Mononuclear cell (primary cell): ENCODE data around the gene TEAD1. TPM values are rescaled to one million over a fixed set of nuclear protein-coding genes. Genes with fewer than 3 reads are reported as not detected.

Experiments
- H3K27me3 ChIP-seq: 2 replicates; pipeline ENCODE4 v1.6.0; 2011; ENCODE audit warnings: low read length, control low read depth; ENCODE audit not compliant: insufficient read depth
- H3K4me1 ChIP-seq: 2 replicates; pipeline ENCODE4 v1.5.1; 2011; ENCODE audit warnings: mild to moderate bottlenecking, low read length, control low read depth; ENCODE audit not compliant: insufficient read depth
- H3K4me3 ChIP-seq: 2 replicates; pipeline ENCODE4 v1.5.1; 2011; ENCODE audit warnings: mild to moderate bottlenecking, low read length, moderate library complexity
- H3K9me3 ChIP-seq: 2 replicates; pipeline ENCODE4 v1.5.1; 2011; ENCODE audit warnings: low read depth, mild to moderate bottlenecking, control low read depth, low read length
- total RNA-seq: library from RNA; depleted of rRNA; stranded (reverse); fragments of >200 nt; gene quantifications from one replicate; pipeline ENCODE4 v1.2.3, GENCODE V29; 2012

The TEAD1 gene
- total RNA-seq, 1 donor, result not detected

DNA sequence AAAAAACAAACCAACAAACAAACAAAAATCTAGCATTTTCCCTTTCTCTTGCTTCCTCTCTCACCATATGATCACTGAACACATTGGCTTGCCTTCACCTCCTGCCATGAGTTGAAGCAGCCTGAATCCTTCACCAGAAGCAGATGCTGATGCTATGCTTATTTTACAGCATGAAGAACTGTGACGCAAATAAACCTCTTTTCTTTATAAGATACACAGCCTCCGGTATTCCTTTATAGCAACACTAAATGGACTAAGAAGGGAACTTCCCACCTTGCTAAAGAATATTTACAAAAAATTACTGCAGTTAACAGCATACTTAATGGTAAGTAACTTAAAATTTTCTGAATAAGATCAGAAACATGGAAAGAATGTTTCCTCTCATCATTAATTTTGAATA is 27.7 kb upstream of the TEAD1 start:
- Histone ChIP-seq H3K9me3 (no peaks in the 10 kb centered on the region), H3K27me3 (no peaks in the 10 kb centered on the region), H3K4me1 (no peaks in the 10 kb centered on the region), H3K4me3 (no peak overlapping the region)

DNA sequence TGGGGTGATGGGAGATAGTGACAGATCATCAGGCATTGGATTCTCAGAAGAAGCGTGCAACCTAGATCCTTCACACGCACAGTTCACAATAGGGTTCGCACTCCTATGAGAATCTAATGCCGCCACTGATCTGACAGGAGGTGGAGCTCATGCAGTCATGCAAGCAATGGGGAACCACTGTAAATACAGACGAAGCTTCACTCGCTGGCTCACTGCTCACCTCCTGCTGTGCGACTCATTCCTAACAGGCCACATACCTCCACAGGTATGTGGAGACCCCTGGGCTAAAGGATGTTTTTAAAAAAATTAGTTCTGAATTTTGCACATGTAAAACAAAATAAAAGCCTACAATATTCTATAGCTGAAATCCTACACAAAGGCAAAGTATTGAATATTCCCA is 20.5 kb upstream of the TEAD1 start:
- Histone ChIP-seq H3K27me3 (no peaks in the 10 kb centered on the region), H3K9me3 (no peaks in the 10 kb centered on the region), H3K4me3 (no peak overlapping the region), H3K4me1 (no peaks in the 10 kb centered on the region)

DNA sequence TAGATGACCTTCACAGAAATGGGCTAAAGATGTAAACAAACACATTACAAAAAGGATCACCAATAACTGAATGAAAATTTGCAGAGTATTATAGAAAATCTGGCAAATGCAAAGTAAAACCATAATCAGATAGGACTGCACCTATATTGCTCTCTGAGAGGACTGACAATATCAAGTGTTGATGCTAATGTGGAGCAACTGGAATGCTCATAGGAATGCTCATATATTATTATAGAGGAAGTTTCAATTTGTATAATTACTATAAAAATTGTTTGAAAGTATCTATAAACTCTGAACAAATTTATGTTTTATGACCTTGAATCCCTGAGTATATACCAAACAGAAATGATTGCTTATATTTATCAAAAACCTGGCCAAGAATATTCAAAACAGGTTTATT is 18.4 kb upstream of the TEAD1 start:
- H3K27me3 ChIP-seq, result no peaks in the 10 kb centered on the region
- no peak overlapping the region for H3K4me3 ChIP-seq
- H3K9me3 ChIP-seq, result no peaks in the 10 kb centered on the region
- no peaks in the 10 kb centered on the region for H3K4me1 ChIP-seq

DNA sequence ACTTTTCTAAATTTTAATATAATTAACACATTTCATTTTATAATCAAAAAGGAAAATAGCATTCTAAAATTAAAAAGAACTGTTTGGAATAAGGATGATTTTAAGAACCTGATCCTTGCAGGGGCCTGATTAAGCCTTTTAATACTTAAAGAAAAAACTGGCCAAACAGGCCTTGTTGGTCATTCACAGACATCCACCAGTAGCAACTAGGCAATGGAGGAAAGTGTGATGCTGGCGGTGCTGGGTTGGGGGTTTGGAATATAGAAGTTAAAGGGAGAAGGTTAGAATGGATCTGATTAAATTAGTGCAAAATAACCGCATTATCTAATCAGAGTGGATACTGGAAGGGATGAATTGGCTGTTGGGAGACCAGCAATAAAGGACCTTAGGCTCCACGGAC is 16.9 kb upstream of the TEAD1 start:
- H3K9me3 ChIP-seq, result no peaks in the 10 kb centered on the region
- H3K4me1 ChIP-seq, result no peaks in the 10 kb centered on the region

DNA sequence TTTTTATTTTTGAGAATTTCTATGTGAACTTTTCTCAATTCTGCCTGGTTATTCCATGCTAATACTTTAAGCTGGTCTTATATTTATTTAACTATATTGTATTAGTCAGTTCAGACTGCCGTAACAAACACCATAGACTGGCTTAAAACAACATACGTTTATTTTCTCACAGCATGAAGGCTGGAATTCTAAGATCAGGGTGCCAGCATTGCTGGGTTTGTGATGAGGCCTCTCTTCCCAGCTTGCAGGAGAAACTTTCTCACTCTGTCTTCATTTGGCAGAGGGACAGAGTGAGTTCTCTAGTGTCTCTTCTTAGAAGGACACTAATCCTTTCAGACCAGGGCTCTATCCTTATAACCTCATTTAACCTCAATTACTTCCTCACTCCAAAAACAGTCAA is 16.2 kb upstream of the TEAD1 start:
- Histone ChIP-seq H3K4me3 (no peak overlapping the region), H3K4me1 (no peaks in the 10 kb centered on the region), H3K9me3 (no peaks in the 10 kb centered on the region), H3K27me3 (no peaks in the 10 kb centered on the region)

More for the DNA sequence above, 16.9 kb upstream of the TEAD1 start:
- no peaks in the 10 kb centered on the region for H3K27me3 ChIP-seq
- H3K4me3 ChIP-seq, result no peak overlapping the region

DNA sequence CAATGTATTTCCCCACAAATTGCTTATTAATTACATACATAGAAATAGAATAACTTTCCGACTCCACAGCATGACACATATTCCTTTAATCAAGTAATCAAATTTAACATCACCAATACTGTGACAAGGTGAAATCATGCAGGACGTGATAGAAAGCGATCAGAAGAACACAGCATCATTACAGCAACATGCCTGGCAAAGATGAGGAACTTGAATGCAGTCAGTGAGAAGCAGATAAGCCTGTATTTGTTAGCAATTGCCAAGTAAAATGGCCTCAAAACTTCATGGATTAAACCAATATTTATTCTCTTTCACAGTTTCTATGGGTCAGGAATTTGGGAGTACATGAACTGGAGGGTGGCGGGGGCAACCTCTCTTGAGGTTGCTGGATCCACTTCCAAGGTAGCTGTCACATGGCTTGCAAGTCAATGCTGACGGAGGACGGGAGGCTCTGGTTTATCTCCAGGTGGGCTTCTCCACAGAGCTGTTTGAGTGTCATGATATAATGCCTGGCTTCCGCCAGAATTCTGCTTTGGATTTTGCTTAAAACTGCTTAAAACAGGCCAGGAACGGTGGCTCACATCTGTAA is 12.0 kb upstream of the TEAD1 start:
- H3K9me3 ChIP-seq, result no peaks in the 10 kb centered on the region
- peaks cover 12% of the 10 kb centered on the region for H3K27me3 ChIP-seq

DNA sequence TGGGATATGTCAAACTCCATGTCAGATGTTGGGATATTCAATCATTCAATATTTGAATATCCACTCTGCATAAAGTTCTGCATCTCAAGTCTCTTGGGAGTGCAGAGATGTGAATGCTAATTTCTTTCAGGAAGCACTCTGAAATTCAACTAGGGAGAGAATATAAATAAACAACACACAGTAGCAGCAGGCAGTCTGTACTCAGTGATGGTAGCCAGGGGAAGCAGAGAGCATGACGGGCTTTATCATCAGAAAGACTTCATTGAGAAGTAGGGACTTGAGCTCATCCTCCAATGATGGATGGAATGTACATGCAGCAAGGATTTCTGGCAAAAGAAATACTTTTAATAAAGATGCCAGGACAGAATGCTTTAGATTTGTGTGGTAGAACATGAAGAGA is 9.8 kb upstream of the TEAD1 start:
- H3K4me3 ChIP-seq, result no peak overlapping the region
- peaks cover 17% of the 10 kb centered on the region for H3K27me3 ChIP-seq
- no peaks in the 10 kb centered on the region for H3K9me3 ChIP-seq
- H3K4me1 ChIP-seq, result no peaks in the 10 kb centered on the region

More for the DNA sequence above, 12.0 kb upstream of the TEAD1 start:
- Histone ChIP-seq H3K4me3 (no peak overlapping the region), H3K4me1 (no peaks in the 10 kb centered on the region)

DNA sequence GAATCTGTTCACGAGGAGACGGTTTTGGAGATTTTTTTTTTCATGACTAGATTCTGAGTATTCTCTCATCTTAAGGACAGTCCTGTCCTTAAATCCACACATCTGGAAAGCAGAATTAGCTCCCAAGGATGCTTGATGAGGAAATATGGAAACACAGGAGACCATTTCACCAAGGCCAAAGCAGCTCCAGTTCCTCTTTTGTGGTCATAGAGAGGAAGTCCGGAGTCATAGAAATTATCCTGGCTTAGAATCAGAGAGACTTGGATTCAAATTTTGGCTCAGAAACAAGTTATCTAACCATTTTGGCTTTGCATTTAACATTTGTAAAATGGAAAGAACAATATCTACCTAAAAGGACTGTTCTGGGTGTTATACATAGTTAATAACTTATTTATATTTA is 7.3 kb upstream of the TEAD1 start:
- Histone ChIP-seq H3K4me3 (no peak overlapping the region), H3K27me3 (peaks cover 33% of the 10 kb centered on the region), H3K9me3 (no peaks in the 10 kb centered on the region), H3K4me1 (no peaks in the 10 kb centered on the region)

DNA sequence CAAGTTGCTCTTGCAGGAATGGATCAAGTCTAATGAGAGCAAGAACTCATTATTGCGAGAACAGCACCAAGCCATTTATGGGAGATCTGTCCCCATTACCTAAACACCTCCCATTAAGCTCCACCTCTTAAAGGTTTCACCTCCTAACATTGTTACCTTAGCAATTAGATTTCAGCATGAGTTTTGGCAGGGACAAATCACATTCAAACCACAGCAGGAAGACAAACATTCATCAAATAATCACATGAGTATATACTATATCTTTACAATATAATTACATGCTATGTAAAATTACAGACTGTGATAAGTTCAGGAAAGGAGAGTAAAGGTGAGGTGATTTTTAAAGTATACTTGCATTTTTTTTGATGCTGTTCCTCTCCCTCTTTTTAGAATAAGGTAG is 6.6 kb upstream of the TEAD1 start:
- Histone ChIP-seq H3K9me3 (no peaks in the 10 kb centered on the region), H3K4me3 (no peak overlapping the region), H3K4me1 (no peaks in the 10 kb centered on the region), H3K27me3 (peaks cover 40% of the 10 kb centered on the region)

DNA sequence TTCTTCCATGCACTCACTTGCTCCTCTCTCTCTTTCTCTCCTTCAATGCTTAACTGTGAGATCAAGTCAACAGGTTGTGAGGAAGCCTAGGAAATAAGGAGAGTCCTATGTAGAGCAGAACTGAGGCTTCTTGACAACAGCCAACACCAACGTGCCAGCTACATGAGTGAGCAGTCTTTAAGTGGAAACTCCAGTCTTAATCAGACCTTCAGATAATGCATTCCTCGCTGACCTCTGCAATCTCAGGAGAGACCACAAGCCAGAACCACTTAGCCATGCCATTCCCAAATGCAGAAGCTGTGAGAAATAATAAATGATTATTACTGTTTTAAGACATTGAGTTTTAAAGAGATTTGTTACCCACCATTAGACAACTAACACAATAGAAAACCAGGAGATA is 6.1 kb upstream of the TEAD1 start:
- Histone ChIP-seq H3K4me3 (no peak overlapping the region), H3K4me1 (peaks cover under 1% of the 10 kb centered on the region), H3K27me3 (peaks cover 45% of the 10 kb centered on the region), H3K9me3 (no peaks in the 10 kb centered on the region)

DNA sequence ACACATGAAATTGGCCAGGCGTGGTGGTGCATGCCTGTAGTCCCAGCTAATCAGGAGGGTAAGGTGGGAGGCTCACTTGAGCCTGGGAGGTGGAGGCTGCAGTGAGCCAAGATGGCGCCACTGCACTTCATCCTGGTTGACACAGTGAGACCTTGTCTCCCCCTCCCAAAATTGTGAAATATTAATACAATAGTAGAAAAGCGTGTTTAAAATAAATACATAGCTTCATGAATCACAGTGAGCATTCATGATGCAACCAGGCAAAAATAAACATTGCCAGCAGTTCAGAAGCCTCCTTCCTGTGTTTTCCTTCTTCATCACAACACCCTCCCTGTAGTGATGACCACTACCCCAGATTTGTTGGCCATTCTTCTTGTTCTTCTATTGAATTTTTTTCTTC is 4.3 kb upstream of the TEAD1 start:
- H3K27me3 ChIP-seq, result peaks cover 49% of the 10 kb centered on the region
- H3K4me3 ChIP-seq, result no peak overlapping the region
- no peaks in the 10 kb centered on the region for H3K9me3 ChIP-seq
- peaks cover 8% of the 10 kb centered on the region for H3K4me1 ChIP-seq

DNA sequence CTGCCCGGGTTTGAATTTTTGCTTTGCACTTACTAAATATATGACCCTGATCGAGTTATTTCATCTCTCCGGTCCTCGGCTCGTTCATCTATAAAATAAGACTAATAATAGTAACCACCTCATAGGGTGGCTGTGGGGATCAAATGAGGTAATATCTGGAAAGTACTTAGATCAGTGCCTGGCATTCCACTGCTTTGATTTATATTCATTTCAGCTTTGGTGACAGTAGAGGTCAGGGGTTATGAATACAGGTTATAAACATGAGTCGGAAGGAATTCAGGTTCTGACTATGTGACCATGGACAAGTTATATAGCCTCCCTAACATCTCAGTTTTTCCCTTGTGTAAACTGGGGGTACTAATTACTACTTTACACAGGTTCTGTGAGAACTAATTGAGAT is 2.9 kb upstream of the TEAD1 start:
- Histone ChIP-seq H3K9me3 (no peaks in the 10 kb centered on the region), H3K4me3 (no peak overlapping the region), H3K27me3 (peaks cover 57% of the 10 kb centered on the region), H3K4me1 (peaks cover 8% of the 10 kb centered on the region)

DNA sequence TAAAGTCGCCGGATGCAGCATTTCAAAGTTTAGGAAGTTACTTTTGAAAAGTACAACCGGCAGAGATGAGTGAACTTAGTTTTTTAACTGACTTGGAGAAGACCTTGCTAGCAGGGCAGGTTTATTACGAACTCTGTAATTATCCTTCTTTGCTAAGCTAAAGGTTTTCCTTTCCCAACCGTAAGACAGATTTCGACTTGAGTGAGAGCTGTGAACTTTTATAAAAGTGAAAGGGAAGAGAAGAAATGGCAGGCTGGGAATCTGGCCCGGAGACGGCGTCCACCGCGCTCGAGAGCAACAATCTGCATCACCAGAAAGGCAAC is 659 bp upstream of the TEAD1 start:
- peaks cover 72% of the 10 kb centered on the region for H3K27me3 ChIP-seq
- H3K4me3 ChIP-seq, result peak overlapping the region; percentile 37
- H3K9me3 ChIP-seq, result no peaks in the 10 kb centered on the region
- H3K4me1 ChIP-seq, result peaks cover 8% of the 10 kb centered on the region

DNA sequence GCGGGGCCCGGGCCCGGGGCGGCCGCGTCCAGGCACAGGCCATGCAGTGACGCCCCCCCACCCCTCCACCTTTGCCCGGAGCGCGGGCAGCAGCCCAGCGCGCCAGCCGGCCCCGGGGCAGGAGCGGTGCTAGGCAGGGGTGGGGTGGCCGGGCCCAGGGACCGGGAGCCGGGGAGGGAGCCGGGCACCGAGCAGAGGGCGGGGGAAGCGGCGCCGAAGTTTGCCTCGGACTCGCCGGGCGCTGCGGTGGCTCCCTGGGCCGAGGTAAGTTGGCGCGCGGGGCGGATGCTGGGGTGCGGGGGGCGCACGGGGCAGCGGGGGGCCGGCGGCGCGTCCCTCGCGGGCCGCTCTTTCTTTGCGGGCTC is 332 bp downstream of the TEAD1 start:
- Histone ChIP-seq H3K4me1 (peaks cover 8% of the 10 kb centered on the region), H3K9me3 (no peaks in the 10 kb centered on the region), H3K4me3 (peak overlapping the region; percentile 37), H3K27me3 (peaks cover 80% of the 10 kb centered on the region)

DNA sequence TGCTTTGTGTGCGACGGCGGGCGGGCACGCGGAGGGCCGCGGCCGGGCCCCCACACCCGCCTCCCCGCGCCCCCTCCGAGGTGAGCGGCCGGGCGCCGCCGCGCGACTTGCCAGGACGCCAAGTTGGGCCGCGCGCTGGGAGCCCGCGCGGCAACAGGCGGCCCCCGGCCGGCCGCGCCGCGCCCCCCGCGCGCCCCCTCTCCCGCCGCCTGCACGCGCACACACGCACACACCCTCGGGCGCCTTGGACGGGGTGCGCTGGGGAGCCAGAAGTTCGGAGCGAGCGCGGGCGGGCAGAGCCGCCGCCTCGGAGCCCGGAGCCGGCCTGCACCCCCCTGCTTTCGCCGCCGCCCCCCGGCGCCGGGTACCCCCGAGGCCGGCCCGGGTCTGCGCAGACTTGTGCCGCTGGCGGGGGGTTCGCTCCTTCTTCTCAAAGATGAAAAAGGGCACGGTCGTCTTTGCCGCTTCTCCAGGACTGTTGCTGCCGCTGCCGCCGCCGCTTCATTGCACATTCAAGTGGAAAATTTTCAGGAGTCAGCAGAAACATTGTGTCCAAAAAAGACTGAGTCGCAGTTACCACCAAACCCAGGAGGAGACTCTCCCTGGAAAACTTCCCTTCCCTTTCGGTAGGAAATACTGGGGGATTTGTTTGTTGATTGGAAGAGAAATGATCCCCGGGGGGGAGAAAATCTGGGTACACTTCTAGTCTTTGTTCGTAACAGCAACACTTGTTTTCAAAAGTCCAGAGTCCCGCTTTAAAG is 895 bp downstream of the TEAD1 start:
- peaks cover 82% of the 10 kb centered on the region for H3K27me3 ChIP-seq

More for the DNA sequence above, 895 bp downstream of the TEAD1 start:
- H3K9me3 ChIP-seq, result no peaks in the 10 kb centered on the region
- peaks cover 8% of the 10 kb centered on the region for H3K4me1 ChIP-seq
- H3K4me3 ChIP-seq, result no peak overlapping the region
